ENCODE measurements around the gene GPR39. TPM values are rescaled to one million over a fixed set of nuclear protein-coding genes. Genes with fewer than 3 reads are reported as not detected.

GPR39 gene
- total RNA-seq, 1 donor from 2014 or later, result 1.6 TPM

DNA sequence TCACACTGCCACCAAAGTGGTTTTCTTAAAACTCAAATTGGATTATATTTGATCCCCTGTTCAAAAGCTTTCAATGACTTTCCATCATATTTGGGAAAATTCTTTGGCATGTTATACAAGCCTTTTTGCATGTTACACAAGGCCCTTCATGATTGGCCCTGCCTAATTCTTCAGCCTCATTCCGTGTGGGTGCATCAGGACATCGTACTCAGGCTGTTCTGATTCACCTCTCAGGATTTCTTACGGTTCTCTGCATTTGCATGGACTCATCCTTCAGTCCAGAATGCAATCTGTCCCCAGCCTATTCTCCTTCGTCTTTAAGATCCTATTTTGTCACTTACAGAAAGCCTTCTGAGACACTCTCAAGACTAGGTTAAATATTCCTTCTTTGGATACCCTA is 145.6 kb downstream of the GPR39 start:
- H3K9ac ChIP-seq (ENCODE audit: low read depth in 1 of 3, low read length in 3 of 3), result no peak overlapping the region
- H3K4me3 ChIP-seq (ENCODE audit: low read length in 3 of 3), result no peak overlapping the region
- no peak overlapping the region for H3K27ac ChIP-seq (ENCODE audit: low read depth, low read length)
- H3K4me1 ChIP-seq (ENCODE audit: control insufficient read depth in 3 of 3, insufficient read depth in 3 of 3, low read length in 3 of 3), result no peaks in the 10 kb centered on the region
- H3K9me3 ChIP-seq (ENCODE audit: control insufficient read depth in 3 of 3, low read length in 3 of 3), result no peaks in the 10 kb centered on the region
- no peaks in the 10 kb centered on the region for H3K36me3 ChIP-seq (ENCODE audit: control insufficient read depth in 3 of 3, insufficient read depth in 3 of 3, low read length in 3 of 3)
- peaks cover 0 to 3% (median 0%) of the 10 kb centered on the region in 3 donors for H3K27me3 ChIP-seq (ENCODE audit: control insufficient read depth in 3 of 3, insufficient read depth in 3 of 3, low read length in 3 of 3)

DNA sequence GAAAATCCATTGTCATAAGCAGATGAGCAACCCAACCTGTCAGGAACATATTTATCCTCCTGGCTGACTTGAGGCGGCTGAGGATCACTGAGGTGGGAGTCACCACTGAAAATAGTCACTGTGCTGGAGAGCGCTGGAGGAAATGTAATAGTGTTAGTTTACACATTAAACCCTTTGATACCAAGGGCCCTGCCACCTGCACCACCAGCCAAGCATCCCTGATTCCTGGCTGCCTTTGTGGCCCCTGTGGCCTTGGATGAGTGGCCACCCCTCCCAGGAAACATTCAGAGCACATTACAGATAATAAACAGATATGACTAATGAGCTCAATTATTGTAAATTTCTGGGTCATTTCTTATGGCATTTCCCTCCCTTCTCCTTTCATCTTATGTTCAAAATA is 147.5 kb downstream of the GPR39 start:
- Histone ChIP-seq H3K36me3 (ENCODE audit: control insufficient read depth in 3 of 3, insufficient read depth in 3 of 3, low read length in 3 of 3) (no peaks in the 10 kb centered on the region), H3K27me3 (ENCODE audit: control insufficient read depth in 3 of 3, insufficient read depth in 3 of 3, low read length in 3 of 3) (peaks cover 0 to 3% (median 0%) of the 10 kb centered on the region in 3 donors), H3K9me3 (ENCODE audit: control insufficient read depth in 3 of 3, low read length in 3 of 3) (no peaks in the 10 kb centered on the region), H3K9ac (ENCODE audit: low read depth in 1 of 3, low read length in 3 of 3) (no peak overlapping the region), H3K4me3 (ENCODE audit: low read length in 3 of 3) (no peak overlapping the region), H3K27ac (ENCODE audit: low read depth, low read length) (no peak overlapping the region), H3K4me1 (ENCODE audit: control insufficient read depth in 3 of 3, insufficient read depth in 3 of 3, low read length in 3 of 3) (no peaks in the 10 kb centered on the region)

DNA sequence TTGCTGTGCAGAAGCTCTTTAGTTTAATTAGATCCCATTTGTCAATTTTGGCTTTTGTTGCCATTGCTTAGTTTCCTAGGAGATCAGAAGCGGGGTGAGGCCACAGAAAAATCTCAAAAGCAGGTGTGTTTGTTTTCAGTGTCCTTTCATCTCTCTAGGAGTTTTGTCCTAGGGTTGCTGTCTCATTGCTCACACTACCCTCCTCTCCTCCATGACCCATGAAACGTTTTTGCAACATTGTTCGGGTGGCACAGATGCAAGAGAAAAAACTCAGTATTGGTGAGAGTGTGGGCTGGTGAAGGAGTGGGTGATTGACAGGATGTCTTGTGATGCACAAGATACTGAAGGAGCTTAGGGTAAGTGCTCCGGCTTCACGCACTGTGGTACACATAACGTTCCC is 149.8 kb downstream of the GPR39 start:
- Histone ChIP-seq H3K4me3 (ENCODE audit: low read length in 3 of 3) (no peak overlapping the region), H3K27ac (ENCODE audit: low read depth, low read length) (no peak overlapping the region), H3K36me3 (ENCODE audit: control insufficient read depth in 3 of 3, insufficient read depth in 3 of 3, low read length in 3 of 3) (no peaks in the 10 kb centered on the region), H3K9ac (ENCODE audit: low read depth in 1 of 3, low read length in 3 of 3) (no peak overlapping the region), H3K27me3 (ENCODE audit: control insufficient read depth in 3 of 3, insufficient read depth in 3 of 3, low read length in 3 of 3) (no peaks in the 10 kb centered on the region), H3K9me3 (ENCODE audit: control insufficient read depth in 3 of 3, low read length in 3 of 3) (no peaks in the 10 kb centered on the region), H3K4me1 (ENCODE audit: control insufficient read depth in 3 of 3, insufficient read depth in 3 of 3, low read length in 3 of 3) (no peaks in the 10 kb centered on the region)

DNA sequence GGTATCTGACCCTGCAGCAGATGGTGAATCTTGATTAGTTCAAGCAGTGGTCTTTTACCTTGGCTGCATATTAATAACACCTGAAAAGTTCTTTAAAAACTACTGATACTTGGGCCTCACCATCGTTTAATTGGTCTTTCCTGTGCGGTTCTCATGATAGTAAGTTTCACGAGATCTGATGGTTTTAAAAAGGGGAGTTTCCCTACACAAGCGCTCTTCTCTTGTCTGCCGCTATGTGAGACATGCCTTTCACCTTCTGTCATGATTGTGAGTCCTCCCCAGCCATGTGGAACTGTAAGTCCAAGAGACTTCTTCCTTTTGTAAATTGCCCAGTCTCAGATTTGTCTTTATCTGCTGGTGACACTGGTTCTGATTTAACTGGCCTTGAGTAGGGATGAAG is 151.1 kb downstream of the GPR39 start:
- Histone ChIP-seq H3K9me3 (ENCODE audit: control insufficient read depth in 3 of 3, low read length in 3 of 3) (no peaks in the 10 kb centered on the region), H3K27me3 (ENCODE audit: control insufficient read depth in 3 of 3, insufficient read depth in 3 of 3, low read length in 3 of 3) (no peaks in the 10 kb centered on the region), H3K36me3 (ENCODE audit: control insufficient read depth in 3 of 3, insufficient read depth in 3 of 3, low read length in 3 of 3) (no peaks in the 10 kb centered on the region), H3K27ac (ENCODE audit: low read depth, low read length) (no peak overlapping the region), H3K4me1 (ENCODE audit: control insufficient read depth in 3 of 3, insufficient read depth in 3 of 3, low read length in 3 of 3) (no peaks in the 10 kb centered on the region), H3K4me3 (ENCODE audit: low read length in 3 of 3) (no peak overlapping the region), H3K9ac (ENCODE audit: low read depth in 1 of 3, low read length in 3 of 3) (no peak overlapping the region)

DNA sequence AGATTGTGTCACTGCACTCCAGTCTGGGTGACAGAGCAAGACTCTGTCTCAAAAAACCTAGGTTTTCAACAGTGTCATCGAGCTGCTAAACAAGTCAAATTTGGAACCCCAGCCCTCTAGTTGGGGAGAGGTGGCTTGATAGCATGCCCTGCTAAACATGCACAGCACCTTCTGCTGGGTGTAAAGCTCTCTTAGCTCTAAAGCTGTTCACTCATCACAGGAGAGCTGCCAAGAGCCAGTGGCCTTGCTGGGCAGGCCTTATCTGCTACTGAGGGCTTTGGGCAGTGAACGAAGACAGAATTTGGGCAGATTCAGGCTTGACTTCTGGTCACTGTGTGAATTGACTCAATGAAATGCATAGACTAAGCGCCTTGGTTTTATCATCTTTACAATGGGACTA is 152.1 kb downstream of the GPR39 start:
- H3K36me3 ChIP-seq (ENCODE audit: control insufficient read depth in 3 of 3, insufficient read depth in 3 of 3, low read length in 3 of 3), result no peaks in the 10 kb centered on the region
- no peaks in the 10 kb centered on the region for H3K9me3 ChIP-seq (ENCODE audit: control insufficient read depth in 3 of 3, low read length in 3 of 3)
- no peaks in the 10 kb centered on the region for H3K27me3 ChIP-seq (ENCODE audit: control insufficient read depth in 3 of 3, insufficient read depth in 3 of 3, low read length in 3 of 3)
- no peaks in the 10 kb centered on the region for H3K4me1 ChIP-seq (ENCODE audit: control insufficient read depth in 3 of 3, insufficient read depth in 3 of 3, low read length in 3 of 3)
- H3K27ac ChIP-seq (ENCODE audit: low read depth, low read length), result no peak overlapping the region
- no peak overlapping the region for H3K4me3 ChIP-seq (ENCODE audit: low read length in 3 of 3)
- H3K9ac ChIP-seq (ENCODE audit: low read depth in 1 of 3, low read length in 3 of 3), result no peak overlapping the region

DNA sequence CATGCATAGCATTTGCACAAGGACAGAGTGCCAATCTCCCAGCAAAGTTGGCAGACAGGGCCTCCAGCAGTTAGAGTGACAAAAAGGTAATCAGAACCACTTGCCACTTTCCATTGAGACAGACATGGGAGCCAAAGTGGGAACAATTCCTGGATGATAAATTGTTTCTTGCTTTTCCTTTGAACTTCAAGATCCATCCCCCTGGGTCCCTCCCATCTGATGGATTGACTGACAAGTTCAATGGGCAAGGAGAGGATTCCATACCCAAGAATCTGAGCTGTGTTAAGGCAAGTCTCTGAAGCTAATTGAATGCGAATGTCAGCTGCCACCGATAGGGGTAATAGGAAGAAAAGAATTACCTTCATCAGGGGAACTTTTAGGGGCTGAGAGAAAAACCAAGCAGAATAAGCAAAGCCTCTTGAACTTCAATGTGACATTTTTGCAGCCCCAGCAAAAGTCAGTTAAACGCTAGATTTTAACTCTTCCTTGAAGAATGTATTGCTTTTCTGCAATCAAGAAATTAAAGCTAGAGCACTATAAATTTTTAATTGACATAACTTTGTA is 156.9 kb downstream of the GPR39 start:
- no peaks in the 10 kb centered on the region for H3K9me3 ChIP-seq (ENCODE audit: control insufficient read depth in 3 of 3, low read length in 3 of 3)
- H3K27me3 ChIP-seq (ENCODE audit: control insufficient read depth in 3 of 3, insufficient read depth in 3 of 3, low read length in 3 of 3), result no peaks in the 10 kb centered on the region
- no peak overlapping the region for H3K27ac ChIP-seq (ENCODE audit: low read depth, low read length)
- H3K4me3 ChIP-seq (ENCODE audit: low read length in 3 of 3), result no peak overlapping the region
- H3K4me1 ChIP-seq (ENCODE audit: control insufficient read depth in 3 of 3, insufficient read depth in 3 of 3, low read length in 3 of 3), result no peaks in the 10 kb centered on the region
- no peak overlapping the region for H3K9ac ChIP-seq (ENCODE audit: low read depth in 1 of 3, low read length in 3 of 3)
- H3K36me3 ChIP-seq (ENCODE audit: control insufficient read depth in 3 of 3, insufficient read depth in 3 of 3, low read length in 3 of 3), result no peaks in the 10 kb centered on the region

DNA sequence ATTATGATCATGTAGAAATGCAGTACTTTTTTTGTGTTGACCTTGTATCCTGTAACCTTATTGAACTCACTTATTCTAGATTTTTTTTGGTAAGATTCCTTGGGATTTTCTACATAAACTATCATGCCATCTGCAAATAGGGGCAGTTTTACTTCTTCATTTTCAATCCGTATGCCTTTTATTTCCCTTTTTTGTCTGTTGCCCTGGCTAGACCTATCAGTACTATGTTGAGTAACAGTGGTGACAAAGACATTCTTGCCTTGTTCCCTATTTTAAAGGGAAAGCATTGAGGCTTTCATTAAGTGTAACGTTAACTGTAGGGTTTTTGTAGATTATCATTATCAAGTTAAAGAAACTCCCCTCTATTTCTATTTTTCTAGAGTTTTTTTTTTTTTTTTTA is 161.1 kb downstream of the GPR39 start:
- Histone ChIP-seq H3K27me3 (ENCODE audit: control insufficient read depth in 3 of 3, insufficient read depth in 3 of 3, low read length in 3 of 3) (no peaks in the 10 kb centered on the region), H3K27ac (ENCODE audit: low read depth, low read length) (no peak overlapping the region), H3K36me3 (ENCODE audit: control insufficient read depth in 3 of 3, insufficient read depth in 3 of 3, low read length in 3 of 3) (no peaks in the 10 kb centered on the region), H3K4me3 (ENCODE audit: low read length in 3 of 3) (no peak overlapping the region), H3K4me1 (ENCODE audit: control insufficient read depth in 3 of 3, insufficient read depth in 3 of 3, low read length in 3 of 3) (no peaks in the 10 kb centered on the region), H3K9ac (ENCODE audit: low read depth in 1 of 3, low read length in 3 of 3) (no peak overlapping the region), H3K9me3 (ENCODE audit: control insufficient read depth in 3 of 3, low read length in 3 of 3) (no peaks in the 10 kb centered on the region)

DNA sequence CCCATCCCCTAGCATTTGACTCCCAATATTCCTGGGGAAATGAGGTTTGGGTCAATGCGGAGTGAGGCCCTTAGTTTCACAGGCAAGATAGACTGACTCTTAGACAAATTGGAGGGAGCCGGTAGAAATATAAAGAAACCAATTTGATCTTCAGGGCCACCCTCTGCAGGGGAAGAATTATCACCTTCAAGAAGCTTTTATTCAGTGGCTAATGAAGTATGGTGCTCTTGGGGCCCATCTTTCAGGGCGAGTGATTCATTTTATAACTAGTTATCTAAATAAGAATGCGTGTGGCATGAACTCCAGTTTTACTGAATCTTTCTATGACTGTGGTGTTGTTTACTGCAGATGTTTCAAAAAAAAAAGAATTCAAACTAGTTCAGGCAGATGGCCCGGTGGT is 165.0 kb downstream of the GPR39 start:
- no peak overlapping the region for H3K9ac ChIP-seq (ENCODE audit: low read depth in 1 of 3, low read length in 3 of 3)
- no peak overlapping the region for H3K4me3 ChIP-seq (ENCODE audit: low read length in 3 of 3)
- no peak overlapping the region for H3K27ac ChIP-seq (ENCODE audit: low read depth, low read length)
- H3K27me3 ChIP-seq (ENCODE audit: control insufficient read depth in 3 of 3, insufficient read depth in 3 of 3, low read length in 3 of 3), result no peaks in the 10 kb centered on the region
- H3K4me1 ChIP-seq (ENCODE audit: control insufficient read depth in 3 of 3, insufficient read depth in 3 of 3, low read length in 3 of 3), result no peaks in the 10 kb centered on the region
- no peaks in the 10 kb centered on the region for H3K36me3 ChIP-seq (ENCODE audit: control insufficient read depth in 3 of 3, insufficient read depth in 3 of 3, low read length in 3 of 3)
- no peaks in the 10 kb centered on the region for H3K9me3 ChIP-seq (ENCODE audit: control insufficient read depth in 3 of 3, low read length in 3 of 3)

DNA sequence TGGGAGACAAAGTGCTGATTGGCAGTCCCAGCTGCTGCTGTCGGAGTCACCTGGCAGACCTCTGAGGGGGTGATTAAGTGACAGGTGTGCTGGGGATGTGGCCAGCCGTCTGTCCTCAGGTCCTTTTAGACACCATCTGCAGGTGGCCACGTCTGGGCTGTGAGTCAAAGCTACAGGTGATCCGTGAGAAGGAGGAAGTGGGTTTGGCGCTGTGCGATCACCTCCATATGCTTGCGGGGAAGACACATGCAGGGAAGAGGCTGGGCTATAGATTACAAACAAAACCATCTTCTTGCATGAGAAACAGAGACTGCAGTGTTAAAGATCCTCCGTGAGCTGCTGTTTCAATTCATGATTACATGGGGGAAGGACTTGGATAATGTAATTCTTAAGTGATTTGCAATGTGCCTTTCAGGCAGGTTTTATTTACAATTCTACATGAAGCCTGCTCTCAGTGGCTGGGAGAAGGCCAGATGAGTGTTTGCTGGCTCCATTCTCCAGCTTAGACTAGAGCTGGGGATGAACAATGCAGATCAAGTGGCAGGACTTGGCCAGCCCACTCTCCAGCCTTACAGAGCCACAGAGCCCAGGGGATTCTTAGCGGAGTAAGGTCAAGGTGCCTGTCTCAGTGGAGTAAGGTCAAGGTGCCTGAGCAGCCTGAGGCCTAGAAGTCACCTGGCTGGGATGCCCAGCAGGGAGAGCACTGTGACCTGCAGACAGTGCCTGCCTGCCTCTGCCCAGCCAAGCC is 165.6 kb downstream of the GPR39 start:
- no peaks in the 10 kb centered on the region for H3K27me3 ChIP-seq (ENCODE audit: control insufficient read depth in 3 of 3, insufficient read depth in 3 of 3, low read length in 3 of 3)
- no peak overlapping the region for H3K9ac ChIP-seq (ENCODE audit: low read depth in 1 of 3, low read length in 3 of 3)

DNA sequence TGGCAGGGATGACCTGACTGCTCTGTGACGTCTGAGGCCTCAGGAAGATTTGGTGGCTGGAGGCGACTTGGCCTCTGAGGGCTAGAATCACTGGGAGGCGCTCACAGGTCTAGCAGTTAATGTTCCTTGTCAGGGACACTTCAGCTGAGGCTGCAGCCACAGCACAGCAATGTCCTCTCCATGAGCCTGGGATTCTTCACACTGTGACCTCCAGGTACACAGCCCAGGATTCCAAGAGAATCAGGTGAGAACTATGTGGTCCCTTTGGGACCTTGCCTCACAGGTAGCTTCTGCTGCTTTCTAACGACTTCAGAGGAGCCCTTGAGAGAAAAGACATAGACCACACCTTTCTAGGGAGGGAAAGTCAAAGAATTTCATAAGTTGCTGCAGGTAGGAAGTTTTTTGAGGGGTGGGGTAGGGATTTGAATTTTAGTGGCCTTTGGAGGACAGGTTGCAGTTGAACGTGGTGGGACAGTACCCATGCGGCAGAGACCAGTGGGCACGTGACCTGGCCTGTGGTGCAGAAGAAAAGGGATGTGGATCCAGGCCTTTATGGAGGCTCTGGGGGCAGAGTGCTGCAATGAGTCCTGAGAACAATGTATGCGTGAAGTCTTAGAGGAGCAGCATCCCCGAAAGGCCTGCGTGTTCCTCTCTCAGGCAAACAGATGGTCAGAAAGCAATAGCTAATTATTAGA is 167.2 kb downstream of the GPR39 start:
- no peak overlapping the region for H3K9ac ChIP-seq (ENCODE audit: low read depth in 1 of 3, low read length in 3 of 3)
- H3K4me1 ChIP-seq (ENCODE audit: control insufficient read depth in 3 of 3, insufficient read depth in 3 of 3, low read length in 3 of 3), result no peaks in the 10 kb centered on the region
- no peaks in the 10 kb centered on the region for H3K27me3 ChIP-seq (ENCODE audit: control insufficient read depth in 3 of 3, insufficient read depth in 3 of 3, low read length in 3 of 3)

More for the DNA sequence above, 165.6 kb downstream of the GPR39 start:
- no peak overlapping the region for H3K27ac ChIP-seq (ENCODE audit: low read depth, low read length)
- no peaks in the 10 kb centered on the region for H3K9me3 ChIP-seq (ENCODE audit: control insufficient read depth in 3 of 3, low read length in 3 of 3)
- H3K4me1 ChIP-seq (ENCODE audit: control insufficient read depth in 3 of 3, insufficient read depth in 3 of 3, low read length in 3 of 3), result no peaks in the 10 kb centered on the region
- no peak overlapping the region for H3K4me3 ChIP-seq (ENCODE audit: low read length in 3 of 3)
- H3K36me3 ChIP-seq (ENCODE audit: control insufficient read depth in 3 of 3, insufficient read depth in 3 of 3, low read length in 3 of 3), result no peaks in the 10 kb centered on the region

More for the DNA sequence above, 167.2 kb downstream of the GPR39 start:
- no peak overlapping the region for H3K27ac ChIP-seq (ENCODE audit: low read depth, low read length)
- no peaks in the 10 kb centered on the region for H3K36me3 ChIP-seq (ENCODE audit: control insufficient read depth in 3 of 3, insufficient read depth in 3 of 3, low read length in 3 of 3)
- H3K4me3 ChIP-seq (ENCODE audit: low read length in 3 of 3), result no peak overlapping the region
- no peaks in the 10 kb centered on the region for H3K9me3 ChIP-seq (ENCODE audit: control insufficient read depth in 3 of 3, low read length in 3 of 3)
